T-helper 22 cell (primary cell): ENCODE measurements around the gene PBRM1.

Experiments
- DNase-seq: peaks from one replicate; pipeline ENCODE4 v3.0.0-alpha.2; 2020; ENCODE audit warnings: low read depth

Gene PBRM1

GRCh38 chr3:52670621-52671521 lies 14.8 kb downstream of the PBRM1 start:
- peak; percentile 20 for DNase-seq

- DNase-seq = no peak
Measured at GRCh38 chr3:52663098-52663497, 22.6 kb downstream of the PBRM1 start.

GRCh38 chr3:52660046-52660445 lies 25.7 kb downstream of the PBRM1 start:
- no peak for DNase-seq

- no peak for DNase-seq
Measured at GRCh38 chr3:52655895-52656294, 29.8 kb downstream of the PBRM1 start.

GRCh38 chr3:52651592-52651991 lies 34.1 kb downstream of the PBRM1 start:
- DNase-seq = no peak

- DNase-seq = no peak
Measured at GRCh38 chr3:52650439-52650838, 35.3 kb downstream of the PBRM1 start.

DNA sequence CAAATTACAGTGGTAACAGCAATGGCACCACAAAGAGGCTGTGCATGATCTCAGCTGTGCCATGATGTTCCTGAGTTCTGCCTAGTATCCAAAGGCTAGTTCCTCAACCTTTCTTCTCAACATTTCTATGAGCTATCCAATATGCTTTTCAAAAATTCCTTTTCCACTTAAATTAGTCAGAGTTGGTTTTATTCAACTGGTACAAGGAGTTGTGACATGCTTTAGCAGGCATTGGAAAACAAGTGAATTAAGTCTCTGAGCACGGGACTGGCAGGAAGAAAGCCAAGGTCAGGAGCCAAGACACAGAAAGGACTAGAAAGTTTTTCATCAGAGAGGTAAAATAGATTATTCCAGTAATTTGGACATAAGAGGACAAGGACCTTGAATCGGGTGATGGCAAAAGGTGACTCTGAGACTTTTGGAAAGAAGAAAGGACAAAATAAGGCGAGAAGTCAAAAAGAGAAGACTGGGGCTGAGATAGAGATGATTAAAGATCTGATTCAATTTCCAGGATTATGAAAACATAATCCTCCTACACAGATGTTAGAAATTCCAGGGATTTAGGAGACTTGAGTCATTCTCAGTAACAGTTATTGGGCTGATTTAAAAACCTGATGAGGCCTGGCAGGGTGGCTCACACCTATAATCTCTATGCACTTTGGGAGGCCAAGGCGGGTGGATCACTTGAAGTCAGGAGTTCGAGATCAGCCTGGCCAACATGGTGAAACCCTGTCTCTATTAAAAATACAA lies 36.1 kb downstream of the PBRM1 start:
- no peak for DNase-seq

DNA sequence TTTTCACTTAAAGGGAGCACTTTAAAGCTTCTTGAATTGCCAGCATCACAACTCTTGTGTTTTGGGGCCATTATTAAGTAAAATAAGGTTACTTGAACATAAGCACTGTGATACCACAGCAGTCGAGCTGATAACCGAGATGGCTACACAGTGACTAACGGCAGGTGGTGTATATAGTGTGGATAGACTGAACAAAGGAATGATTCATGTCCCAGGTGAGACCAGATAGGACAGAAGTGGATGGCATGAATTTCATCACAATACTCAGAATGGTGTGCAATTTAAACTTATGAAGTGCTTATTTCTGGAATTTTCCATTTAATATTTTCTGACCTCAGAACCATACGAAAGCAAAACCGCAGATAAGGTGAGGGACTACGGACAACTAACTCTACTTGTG lies 40.2 kb downstream of the PBRM1 start:
- no peak for DNase-seq

DNA sequence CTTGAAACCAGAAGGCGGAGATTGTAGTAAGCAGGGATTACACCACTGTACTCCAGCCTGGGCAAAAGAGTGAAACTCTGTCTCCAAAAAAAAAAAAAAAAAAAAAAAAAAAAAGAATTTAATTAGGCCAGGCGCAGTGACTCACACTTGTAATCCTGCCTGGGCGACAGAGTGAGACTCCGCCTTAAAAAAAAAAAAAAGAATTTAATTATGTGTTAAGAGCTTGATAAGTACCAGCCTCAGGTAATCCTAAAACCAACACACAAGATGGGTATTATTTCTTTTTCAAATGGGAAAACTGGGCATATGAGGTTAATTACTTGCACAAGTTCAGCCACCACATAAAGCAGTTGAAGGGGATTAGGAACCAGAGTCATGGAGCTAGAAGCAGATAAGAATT lies 49.0 kb downstream of the PBRM1 start:
- DNase-seq = no peak

DNA sequence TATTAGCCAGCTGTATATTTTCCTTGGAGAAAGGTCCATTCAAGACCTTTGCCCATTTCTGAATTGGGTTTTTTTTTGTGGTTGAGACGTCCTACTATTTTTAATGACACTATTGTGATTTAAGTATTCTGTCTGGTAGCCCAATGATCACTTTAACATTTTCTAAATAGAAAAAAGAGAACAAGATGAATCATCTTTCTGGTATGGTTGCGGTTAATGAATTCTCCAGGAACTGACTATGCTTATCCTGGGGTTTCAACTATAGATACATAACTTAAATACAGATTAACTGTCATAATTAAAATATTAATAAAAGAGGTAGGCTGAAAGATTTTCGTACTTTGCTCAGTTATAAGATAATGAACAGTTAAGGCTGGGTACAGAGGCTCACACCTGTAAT lies 51.9 kb downstream of the PBRM1 start:
- DNase-seq = no peak

DNA sequence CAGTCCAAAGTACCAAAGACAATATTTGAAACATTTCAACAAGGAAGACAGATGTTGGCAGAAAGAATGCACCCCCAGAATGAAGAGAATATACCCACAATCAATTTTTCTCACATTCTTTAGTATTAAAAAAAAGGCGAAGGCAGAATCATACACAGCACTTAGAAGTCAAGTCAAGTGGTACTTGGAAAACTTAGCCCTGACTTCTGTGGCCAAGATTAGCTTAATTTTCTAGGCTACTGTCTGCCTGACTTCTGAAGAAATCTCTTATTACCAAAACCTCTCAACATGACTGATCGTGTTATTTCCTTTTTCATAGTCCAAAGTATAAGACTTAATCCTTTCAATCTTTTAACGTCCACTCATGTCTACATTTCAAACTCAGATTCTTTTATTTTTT lies 60.7 kb downstream of the PBRM1 start:
- DNase-seq = no peak

- DNase-seq = no peak
Measured at GRCh38 chr3:52623234-52623792, 62.4 kb downstream of the PBRM1 start.

- DNase-seq = no peak
Measured at GRCh38 chr3:52620580-52620979, 65.1 kb downstream of the PBRM1 start.

- no peak for DNase-seq
Measured at GRCh38 chr3:52615166-52615565, 70.5 kb downstream of the PBRM1 start.

GRCh38 chr3:52614689-52615088 lies 71.0 kb downstream of the PBRM1 start:
- DNase-seq = no peak

DNA sequence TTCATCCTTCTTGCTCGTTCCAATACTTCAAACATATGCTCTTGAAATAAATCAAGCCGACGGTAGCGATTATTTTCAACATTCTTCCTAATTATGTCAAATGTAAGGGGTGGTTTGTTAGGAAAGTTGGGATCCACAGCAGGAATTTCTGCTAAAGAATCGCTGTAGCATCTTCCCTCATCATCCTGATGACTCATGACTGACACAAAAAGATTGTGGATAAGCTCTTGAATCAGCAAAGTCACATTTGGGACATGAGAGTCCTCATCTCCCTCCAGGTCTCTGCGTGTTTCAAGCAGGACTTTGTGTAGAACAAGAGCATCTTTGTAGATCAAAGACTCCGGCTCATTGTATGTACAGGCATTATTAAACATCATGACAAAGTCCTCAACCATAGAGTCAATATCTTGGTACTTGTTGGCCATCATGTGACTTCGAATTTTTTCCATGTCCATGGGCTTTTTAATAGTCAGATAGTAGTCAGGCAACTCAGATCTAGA lies 76.3 kb downstream of the PBRM1 start:
- DNase-seq = no peak

GRCh38 chr3:52608337-52608736 lies 77.4 kb downstream of the PBRM1 start:
- no peak for DNase-seq

DNA sequence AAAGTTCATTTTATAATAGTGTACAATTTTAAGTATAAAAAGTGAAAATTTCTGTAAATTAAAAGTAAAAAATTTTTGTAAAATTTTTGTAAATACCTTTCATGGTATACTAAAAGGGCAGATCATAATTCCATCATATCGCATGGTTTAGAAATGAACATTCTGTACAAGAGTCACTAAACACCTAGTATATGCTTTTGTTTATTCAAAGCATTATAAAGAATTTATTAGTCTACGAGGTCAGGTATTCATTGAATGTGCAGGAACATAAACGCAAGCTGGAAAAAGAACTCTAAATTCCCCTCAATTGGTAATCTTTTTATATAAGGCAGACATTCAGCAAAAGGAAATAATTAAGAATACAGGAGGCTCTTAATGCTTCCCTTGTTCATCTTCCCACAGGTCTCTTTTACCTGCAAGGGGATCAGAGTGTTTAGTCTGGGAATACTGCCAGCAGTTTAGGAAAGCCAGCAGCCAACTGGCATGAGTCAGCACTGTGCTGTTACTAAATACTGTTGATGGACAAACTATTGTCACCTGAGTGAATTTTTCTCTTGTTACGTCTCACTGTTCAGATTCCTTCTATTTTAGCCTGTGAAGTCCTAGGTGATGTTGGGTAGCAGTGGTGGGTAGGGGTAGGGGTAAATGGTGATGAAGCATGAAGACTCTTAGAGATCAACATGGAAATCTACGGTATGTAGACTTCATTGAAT lies 79.2 kb downstream of the PBRM1 start:
- no peak for DNase-seq

GRCh38 chr3:52600258-52600657 lies 85.5 kb downstream of the PBRM1 start:
- DNase-seq = no peak

DNA sequence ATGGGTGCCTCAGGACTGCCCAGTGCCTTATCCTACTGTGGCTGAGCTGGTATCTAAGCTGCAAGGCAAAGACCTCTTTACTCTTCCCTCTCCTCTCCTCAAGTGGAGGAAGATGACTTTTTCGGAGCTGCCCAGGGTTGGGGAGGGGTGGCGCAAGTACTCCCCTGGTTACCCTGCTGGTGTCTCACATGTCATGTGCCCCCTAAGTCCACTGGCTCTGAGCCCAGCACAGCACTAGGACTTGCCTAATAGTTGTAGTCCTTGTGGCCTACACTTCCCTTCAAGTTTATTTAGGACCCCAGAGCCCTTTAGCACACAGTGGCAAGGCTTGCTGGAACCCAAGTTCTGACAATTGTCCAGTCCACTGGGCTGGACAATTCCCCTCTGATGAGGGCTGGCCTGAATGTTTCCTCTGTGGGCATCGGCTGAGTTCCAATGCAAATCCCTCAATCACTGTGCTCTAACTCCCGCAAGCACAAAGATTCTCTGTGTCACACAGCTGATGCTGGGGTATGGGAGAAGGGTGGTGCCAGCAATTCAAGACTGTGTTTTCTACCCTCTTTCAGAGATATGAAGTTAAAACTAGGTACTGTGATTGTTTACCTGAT lies 89.0 kb downstream of the PBRM1 start:
- no peak for DNase-seq

GRCh38 chr3:52593103-52593502 lies 92.6 kb downstream of the PBRM1 start:
- no peak for DNase-seq
